Upper lobe of left lung (tissue), 6 donors: ENCODE results near the gene SNTG2. TPM values are rescaled to one million over a fixed set of nuclear protein-coding genes. Genes with fewer than 3 reads are reported as not detected.

ENCODE experiments used
- ATAC-seq, 2 donors: fragments of 200-7000 bp; cut with Tn5 transposase; one replicate each; pipeline ENCODE4 v1.9.1; 2022; ENCODE audit warnings: mild to moderate bottlenecking in 2 of 2, moderate library complexity in 2 of 2; ENCODE audit not compliant: low FRiP score in 2 of 2
- DNase-seq, 2 donors: peaks; one replicate each; pipeline ENCODE4 v3.0.0-alpha.2; 2019 to 2020
- H3K27ac ChIP-seq, 4 donors: fragments of 200-600 bp; sonication (generic); one replicate each; pipeline ENCODE4 v1.5.1; 2016 to 2019
- H3K27me3 ChIP-seq, 4 donors: fragments of 200-600 bp; sonication (generic); one replicate each; pipeline ENCODE4 v1.5.1; 2017 to 2019
- H3K36me3 ChIP-seq, 4 donors: fragments of 200-600 bp; sonication (generic); one replicate each; pipeline ENCODE4 v1.5.1; 2016 to 2019
- H3K4me1 ChIP-seq, 4 donors: fragments of 200-600 bp; sonication (generic); one replicate each; pipeline ENCODE4 v1.5.1; 2018 to 2019
- H3K4me3 ChIP-seq, 4 donors: fragments of 200-600 bp; sonication (generic); one replicate each; pipeline ENCODE4 v1.5.1; 2017 to 2019; ENCODE audit warnings: mild to moderate bottlenecking in 2 of 4, moderate library complexity in 1 of 4
- H3K9me3 ChIP-seq, 4 donors: fragments of 200-600 bp; sonication (generic); one replicate each; pipeline ENCODE4 v1.5.1; 2018 to 2019
- EP300 ChIP-seq, 4 donors: sonication (generic); formaldehyde crosslinking; IDR thresholded peaks; one replicate each; pipeline ENCODE4 v1.5.1; 2017; ENCODE audit warnings: antibody characterized with exemption in 4 of 4, control low read depth in 2 of 4
- POLR2A ChIP-seq, 4 donors: fragments of 450-650 bp; IDR thresholded peaks; one replicate each; pipeline ENCODE4 v1.5.1; 2016 to 2017; ENCODE audit warnings: antibody characterized with exemption in 4 of 4, mild to moderate bottlenecking in 2 of 4
- POLR2AphosphoS5 ChIP-seq, 2 donors: sonication (generic); formaldehyde crosslinking; IDR thresholded peaks; one replicate each; pipeline ENCODE4 v1.5.1; 2017; ENCODE audit warnings: antibody characterized with exemption in 2 of 2
- WGBS, 2 donors: methylation state at CpG; one replicate each; pipeline ENCODE4 v1.1.5; 2017 to 2018; 5-methylcytosine and 5-hydroxymethylcytosine counted together
- total RNA-seq, 6 donors: library from RNA; depleted of rRNA in 4 of 6; stranded (reverse); fragments of >200 nt in 4 of 6; gene quantifications; one replicate each; pipeline versions ENCODE4 v1.1.0 to v1.2.1, GENCODE V29; 2016 to 2021
- TF ChIP-seq, protein P1 (sequence below), 6 experiments: fragments of 450-650 bp in 4 of 6; fragments of 200-600 bp in 2 of 6; sonication (generic) in 2 of 6; IDR thresholded peaks; one replicate each; pipeline ENCODE4 v1.5.1; 2016 to 2019; ENCODE audit warnings: antibody characterized with exemption in 6 of 6
- donor health status: DM: no; HTN: no; CAD: no; lungs with moderate emphysema.
- donor health status: DM: no; HTN: yes; CAD: no; lungs with severe emphysema.

Gene SNTG2
- total RNA-seq, 6 donors from 2014 or later, result 1.1 to 13.6 (median 3.0) TPM

DNA sequence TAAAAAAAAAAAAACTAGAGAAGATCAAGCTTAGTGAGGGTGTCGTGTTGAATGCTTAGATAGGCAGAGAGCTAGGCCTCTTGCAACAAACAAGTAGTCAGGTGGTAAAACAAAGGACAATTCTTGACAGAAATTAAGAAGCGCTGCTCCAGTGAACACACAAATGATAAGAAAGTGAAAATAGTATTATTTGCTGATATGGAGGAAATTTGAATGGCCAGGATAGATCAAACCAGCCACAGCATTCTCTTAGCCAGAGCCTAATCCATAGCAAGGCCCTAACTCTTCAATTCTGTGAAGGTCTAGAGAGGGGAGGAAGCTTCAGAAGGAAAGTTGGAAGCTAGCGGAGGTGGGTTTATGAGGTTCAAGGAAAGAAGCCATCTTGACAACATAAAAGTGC, 121.0 kb downstream of the SNTG2 start:
- H3K27ac ChIP-seq, result no peak overlapping the region
- peaks cover 0 to 4% (median 3%) of the 10 kb centered on the region in 4 donors for H3K9me3 ChIP-seq
- no peak overlapping the region for H3K4me3 ChIP-seq
- ATAC-seq, result no peak
- 89 to 93% methylated on average over 3 of the region's 3 CpGs for WGBS, 2 donors
- H3K36me3 ChIP-seq, result no peaks in the 10 kb centered on the region
- TF ChIP-seq POLR2AphosphoS5 (IDR thresholded peaks at IDR 0.05), result no peak
- no peak for TF ChIP-seq EP300 (IDR thresholded peaks at IDR 0.05)
- TF ChIP-seq, protein P1, sequence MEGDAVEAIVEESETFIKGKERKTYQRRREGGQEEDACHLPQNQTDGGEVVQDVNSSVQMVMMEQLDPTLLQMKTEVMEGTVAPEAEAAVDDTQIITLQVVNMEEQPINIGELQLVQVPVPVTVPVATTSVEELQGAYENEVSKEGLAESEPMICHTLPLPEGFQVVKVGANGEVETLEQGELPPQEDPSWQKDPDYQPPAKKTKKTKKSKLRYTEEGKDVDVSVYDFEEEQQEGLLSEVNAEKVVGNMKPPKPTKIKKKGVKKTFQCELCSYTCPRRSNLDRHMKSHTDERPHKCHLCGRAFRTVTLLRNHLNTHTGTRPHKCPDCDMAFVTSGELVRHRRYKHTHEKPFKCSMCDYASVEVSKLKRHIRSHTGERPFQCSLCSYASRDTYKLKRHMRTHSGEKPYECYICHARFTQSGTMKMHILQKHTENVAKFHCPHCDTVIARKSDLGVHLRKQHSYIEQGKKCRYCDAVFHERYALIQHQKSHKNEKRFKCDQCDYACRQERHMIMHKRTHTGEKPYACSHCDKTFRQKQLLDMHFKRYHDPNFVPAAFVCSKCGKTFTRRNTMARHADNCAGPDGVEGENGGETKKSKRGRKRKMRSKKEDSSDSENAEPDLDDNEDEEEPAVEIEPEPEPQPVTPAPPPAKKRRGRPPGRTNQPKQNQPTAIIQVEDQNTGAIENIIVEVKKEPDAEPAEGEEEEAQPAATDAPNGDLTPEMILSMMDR (IDR thresholded peaks at IDR 0.05), result no peak
- no peak for TF ChIP-seq POLR2A (IDR thresholded peaks at IDR 0.05)
- no peak for DNase-seq
- no peaks in the 10 kb centered on the region for H3K4me1 ChIP-seq
- H3K27me3 ChIP-seq, result no peaks in the 10 kb centered on the region

DNA sequence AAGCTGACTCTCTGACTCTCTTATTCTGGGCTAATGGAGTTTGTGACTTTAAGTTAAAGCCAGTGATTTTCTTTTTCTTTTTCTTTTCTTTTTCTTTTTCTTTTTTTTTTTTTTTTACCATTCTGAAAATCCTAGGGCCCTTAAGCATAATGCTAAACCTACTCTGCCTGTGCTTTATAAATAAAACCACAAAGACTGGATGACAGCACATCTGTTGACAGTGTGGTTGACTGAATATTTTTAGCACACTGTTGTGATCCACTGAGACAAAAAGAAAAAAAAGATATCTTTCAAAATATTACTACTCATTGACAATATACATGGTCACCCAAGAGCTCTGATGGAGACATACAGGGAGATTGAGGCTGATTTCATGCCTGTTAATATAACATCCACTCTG, 121.6 kb downstream of the SNTG2 start:
- no peaks in the 10 kb centered on the region for H3K36me3 ChIP-seq
- TF ChIP-seq POLR2AphosphoS5 (IDR thresholded peaks at IDR 0.05) (no peak), POLR2A (IDR thresholded peaks at IDR 0.05) (no peak), EP300 (IDR thresholded peaks at IDR 0.05) (no peak)
- TF ChIP-seq, protein P1 (IDR thresholded peaks at IDR 0.05), result no peak
- no peaks in the 10 kb centered on the region for H3K27me3 ChIP-seq
- H3K4me3 ChIP-seq, result no peak overlapping the region
- no peak for DNase-seq
- no peak overlapping the region for H3K27ac ChIP-seq
- H3K9me3 ChIP-seq, result peaks cover 0 to 4% (median 3%) of the 10 kb centered on the region in 4 donors
- H3K4me1 ChIP-seq, result no peaks in the 10 kb centered on the region
- no peak for ATAC-seq

DNA sequence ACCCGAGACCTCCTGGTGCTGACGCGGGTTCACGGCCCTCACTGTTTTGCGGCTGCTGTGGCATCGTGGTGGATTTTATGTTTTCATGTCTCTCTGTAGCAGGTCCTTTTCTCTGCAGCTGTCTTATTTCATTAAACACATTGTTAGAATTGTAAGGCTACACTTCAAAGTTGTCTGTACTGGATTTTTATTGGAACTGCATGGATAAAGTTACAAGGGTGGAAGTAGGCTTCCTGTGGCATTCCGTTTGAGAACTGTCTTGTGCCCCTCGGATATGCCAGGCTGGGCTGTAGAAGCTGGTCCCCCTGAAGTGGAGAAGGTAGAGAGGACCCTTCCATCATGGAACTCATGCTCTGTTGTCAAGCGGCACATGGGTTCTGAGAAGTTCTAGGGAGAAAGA, 127.3 kb downstream of the SNTG2 start:
- TF ChIP-seq EP300 (IDR thresholded peaks at IDR 0.05) (no peak), POLR2A (IDR thresholded peaks at IDR 0.05) (no peak)
- TF ChIP-seq, protein P1 (IDR thresholded peaks at IDR 0.05), result no peak
- Histone ChIP-seq H3K27me3 (no peaks in the 10 kb centered on the region), H3K27ac (no peak overlapping the region), H3K36me3 (no peaks in the 10 kb centered on the region), H3K4me1 (no peaks in the 10 kb centered on the region), H3K9me3 (no peaks in the 10 kb centered on the region), H3K4me3 (no peak overlapping the region)
- WGBS, 2 donors, result 86 to 89% methylated on average over 9 of the region's 9 CpGs
- DNase-seq (no peak), ATAC-seq (no peak)

DNA sequence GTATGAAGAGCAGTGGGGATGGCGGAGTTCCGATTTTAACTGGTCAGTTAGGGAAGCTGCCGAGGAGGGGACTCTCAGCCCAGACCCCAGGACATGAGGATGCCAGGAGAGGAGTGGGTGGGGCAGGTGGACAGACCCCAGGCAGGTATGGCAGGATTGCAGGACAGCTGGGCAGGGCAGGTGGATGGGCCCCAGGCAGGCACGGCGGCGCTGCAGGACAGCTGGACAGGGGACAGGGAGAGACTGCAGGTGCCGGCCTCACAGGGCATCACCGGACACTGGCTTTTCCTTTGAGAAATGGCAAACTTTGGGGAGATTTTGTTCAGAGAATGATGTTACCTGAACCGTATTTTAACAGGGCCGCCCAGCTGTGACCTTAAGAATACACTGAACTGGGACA, 127.7 kb downstream of the SNTG2 start:
- TF ChIP-seq, protein P1 (IDR thresholded peaks at IDR 0.05), result no peak
- TF ChIP-seq POLR2A (IDR thresholded peaks at IDR 0.05) (no peak), POLR2AphosphoS5 (IDR thresholded peaks at IDR 0.05) (no peak), EP300 (IDR thresholded peaks at IDR 0.05) (no peak)
- H3K27ac ChIP-seq, result no peak overlapping the region
- H3K4me1 ChIP-seq, result no peaks in the 10 kb centered on the region
- no peak for ATAC-seq
- no peaks in the 10 kb centered on the region for H3K9me3 ChIP-seq
- peak in 1 of 2 donors; percentile 54 for DNase-seq
- 82 to 88% methylated on average over 10 of the region's 10 CpGs for WGBS, 2 donors
- no peaks in the 10 kb centered on the region for H3K27me3 ChIP-seq
- H3K36me3 ChIP-seq, result no peaks in the 10 kb centered on the region
- no peak overlapping the region for H3K4me3 ChIP-seq
